UCSD-AML1 (cell line): ENCODE data around the gene DSG2.

Experiments
- DNase-seq: peaks from one replicate; lab custom pipeline; 2025; ENCODE audit not compliant: unreplicated experiment; lab: John Stamatoyannopoulos, UW

Gene DSG2

DNA sequence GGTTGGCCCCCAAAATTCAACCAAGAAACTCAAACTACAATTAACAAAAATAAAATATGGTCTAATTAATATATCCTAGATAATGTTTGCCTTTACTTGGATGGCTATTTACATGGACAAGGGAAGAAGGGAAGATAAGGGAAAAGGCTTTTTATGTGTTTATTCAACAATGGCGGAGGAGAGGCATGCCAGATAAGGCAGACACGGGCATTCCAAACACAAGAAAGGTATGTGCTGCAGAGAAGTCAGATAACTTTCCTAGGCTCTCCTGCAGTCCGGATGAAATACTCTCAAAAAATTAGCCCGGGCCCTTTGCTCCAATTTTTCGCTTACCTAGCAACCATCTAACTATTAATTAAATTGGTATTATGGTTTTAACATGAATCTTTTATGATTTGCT lies 88.6 kb downstream of the DSG2 start:
- DNase-seq: no peak

DNA sequence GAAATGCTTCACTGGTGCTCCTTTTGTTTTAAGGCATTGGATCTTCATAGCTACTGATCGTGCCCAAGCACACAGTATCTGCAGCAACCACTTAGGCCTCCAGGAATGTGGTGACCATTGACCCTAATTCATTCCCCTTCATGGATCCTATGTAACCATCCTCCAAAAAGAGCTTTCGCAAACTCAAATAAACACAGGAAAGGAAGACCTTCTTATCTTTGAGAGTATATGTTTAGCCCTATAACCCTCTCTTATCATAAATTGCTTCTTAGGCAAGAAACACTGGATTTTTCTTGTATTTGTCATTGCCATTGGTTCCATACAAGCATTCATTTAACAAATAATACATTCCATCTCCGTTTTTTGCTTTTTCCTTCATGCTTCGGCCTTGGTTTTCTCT lies 89.6 kb downstream of the DSG2 start:
- DNase-seq: no peak

DNA sequence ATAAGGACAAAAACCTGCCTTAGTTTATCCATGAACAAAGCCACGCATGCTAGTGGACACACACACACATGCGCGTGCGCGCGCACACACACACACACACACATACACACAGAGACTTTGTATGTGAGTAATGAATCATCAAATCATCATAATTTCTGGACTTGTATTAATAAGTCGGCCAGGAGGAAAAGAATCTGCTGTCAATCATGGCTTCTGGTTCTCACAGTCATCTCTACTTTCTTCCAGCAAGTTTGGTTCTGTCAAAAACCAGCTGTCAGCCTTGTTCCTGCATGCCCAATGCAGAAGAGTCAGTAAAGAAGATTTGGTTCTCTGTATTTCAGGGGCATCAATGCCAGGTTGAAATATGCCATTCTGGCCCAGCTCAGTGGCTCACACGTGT lies 92.6 kb downstream of the DSG2 start:
- no peak for DNase-seq

DNA sequence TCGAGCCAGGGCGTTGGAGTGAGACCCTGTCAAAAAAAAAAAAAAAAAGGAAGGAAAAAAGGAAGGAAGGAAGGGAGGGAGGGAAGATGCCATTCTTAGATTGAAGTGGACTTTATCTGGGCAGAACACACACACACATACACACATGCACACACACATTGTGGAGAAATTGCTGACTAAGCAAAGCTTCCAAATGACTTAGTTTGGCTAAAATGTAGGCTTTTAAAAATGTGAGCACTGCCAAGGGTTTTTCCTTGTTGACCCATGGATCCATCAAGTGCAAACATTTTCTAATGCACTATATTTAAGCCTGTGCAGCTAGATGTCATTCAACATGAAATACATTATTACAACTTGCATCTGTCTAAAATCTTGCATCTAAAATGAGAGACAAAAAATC lies 93.1 kb downstream of the DSG2 start:
- DNase-seq: no peak

GRCh38 chr18:31591628-31592027 lies 93.7 kb downstream of the DSG2 start, which contains the start of gene TTR:
TSS of gene TTR (plus strand) at chr18:31591877. CDS start at chr18:31591903, 26 bp downstream.
- DNase-seq: no peak

- DNase-seq: no peak
Observed at GRCh38 chr18:31592506-31593157, 94.7 kb downstream of the DSG2 start.

DNA sequence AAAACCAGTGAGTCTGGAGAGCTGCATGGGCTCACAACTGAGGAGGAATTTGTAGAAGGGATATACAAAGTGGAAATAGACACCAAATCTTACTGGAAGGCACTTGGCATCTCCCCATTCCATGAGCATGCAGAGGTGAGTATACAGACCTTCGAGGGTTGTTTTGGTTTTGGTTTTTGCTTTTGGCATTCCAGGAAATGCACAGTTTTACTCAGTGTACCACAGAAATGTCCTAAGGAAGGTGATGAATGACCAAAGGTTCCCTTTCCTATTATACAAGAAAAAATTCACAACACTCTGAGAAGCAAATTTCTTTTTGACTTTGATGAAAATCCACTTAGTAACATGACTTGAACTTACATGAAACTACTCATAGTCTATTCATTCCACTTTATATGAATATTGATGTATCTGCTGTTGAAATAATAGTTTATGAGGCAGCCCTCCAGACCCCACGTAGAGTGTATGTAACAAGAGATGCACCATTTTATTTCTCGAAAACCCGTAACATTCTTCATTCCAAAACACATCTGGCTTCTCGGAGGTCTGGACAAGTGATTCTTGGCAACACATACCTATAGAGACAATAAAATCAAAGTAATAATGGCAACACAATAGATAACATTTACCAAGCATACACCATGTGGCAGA lies 97.3 kb downstream of the DSG2 start:
- no peak for DNase-seq

- no peak for DNase-seq
Observed at GRCh38 chr18:31596081-31596872, 98.3 kb downstream of the DSG2 start.

DNA sequence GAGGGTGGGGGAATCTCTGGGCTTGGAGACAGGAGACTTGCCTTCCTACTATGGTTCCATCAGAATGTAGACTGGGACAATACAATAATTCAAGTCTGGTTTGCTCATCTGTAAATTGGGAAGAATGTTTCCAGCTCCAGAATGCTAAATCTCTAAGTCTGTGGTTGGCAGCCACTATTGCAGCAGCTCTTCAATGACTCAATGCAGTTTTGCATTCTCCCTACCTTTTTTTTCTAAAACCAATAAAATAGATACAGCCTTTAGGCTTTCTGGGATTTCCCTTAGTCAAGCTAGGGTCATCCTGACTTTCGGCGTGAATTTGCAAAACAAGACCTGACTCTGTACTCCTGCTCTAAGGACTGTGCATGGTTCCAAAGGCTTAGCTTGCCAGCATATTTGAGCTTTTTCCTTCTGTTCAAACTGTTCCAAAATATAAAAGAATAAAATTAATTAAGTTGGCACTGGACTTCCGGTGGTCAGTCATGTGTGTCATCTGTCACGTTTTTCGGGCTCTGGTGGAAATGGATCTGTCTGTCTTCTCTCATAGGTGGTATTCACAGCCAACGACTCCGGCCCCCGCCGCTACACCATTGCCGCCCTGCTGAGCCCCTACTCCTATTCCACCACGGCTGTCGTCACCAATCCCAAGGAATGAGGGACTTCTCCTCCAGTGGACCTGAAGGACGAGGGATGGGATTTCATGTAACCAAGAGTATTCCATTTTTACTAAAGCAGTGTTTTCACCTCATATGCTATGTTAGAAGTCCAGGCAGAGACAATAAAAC lies 100.2 kb downstream of the DSG2 start:
- no peak for DNase-seq
